H1 (cell line): Measurements from ENCODE around the gene CPT1A. TPM values are rescaled to one million over a fixed set of nuclear protein-coding genes. Genes with fewer than 3 reads are reported as not detected.

Experiments
- CHD1 ChIP-seq: IDR thresholded peaks from 2 replicates; pipeline ENCODE4 v1.6.1; 2012; ENCODE audit warnings: low read depth, low read length, improper control_type of control experiment
- EP300 ChIP-seq, 2 experiments: IDR thresholded peaks; 1 replicate in 1 of 2; 2 replicates in 1 of 2; pipeline ENCODE4 v1.6.1; 2011 to 2012; ENCODE audit warnings: low read depth in 2 of 2, low read length in 2 of 2, mild to moderate bottlenecking in 2 of 2, borderline replicate concordance in 1 of 2, inconsistent platforms in 1 of 2, moderate library complexity in 1 of 2
- FOSL1 ChIP-seq: IDR thresholded peaks from 2 replicates; pipeline ENCODE4 v1.6.1; 2011; ENCODE audit warnings: mild to moderate bottlenecking, low read depth, low read length, moderate library complexity; ENCODE audit not compliant: insufficient read depth
- NANOG ChIP-seq: IDR thresholded peaks from 2 replicates; pipeline ENCODE4 v1.6.1; 2011; ENCODE audit warnings: low read length, low read depth, mild to moderate bottlenecking, inconsistent platforms; ENCODE audit not compliant: insufficient read depth, poor library complexity, severe bottlenecking
- PHF8 ChIP-seq: fragments of 200-600 bp; sonication (generic); conservative IDR thresholded peaks from 2 replicates; pipeline ENCODE4 v1.7.1; 2012; ENCODE audit warnings: low read depth, mild to moderate bottlenecking, inconsistent platforms, low read length, moderate library complexity
- TEAD4 ChIP-seq: IDR thresholded peaks from 2 replicates; pipeline ENCODE4 v1.6.1; 2012; ENCODE audit warnings: low read depth, low read length, inconsistent platforms, mixed read lengths
- polyA plus RNA-seq, 7 experiments: library from polyadenylated mRNA; depleted of rRNA in 3 of 7; stranded (reverse) in 5 of 7; unstranded in 2 of 7; fragments of >200 nt in 5 of 7; fragments of 200-250 nt in 2 of 7; gene quantifications; 1 replicate in 5 of 7; 2 replicates in 1 of 7; 4 replicates in 1 of 7; pipeline versions ENCODE4 v1.2.1 to v1.2.3, GENCODE V29; 2011 to 2013; ENCODE audit warnings: missing spikeins in 2 of 7, mixed read lengths in 2 of 7
- total RNA-seq: library from RNA; stranded (reverse); fragmentation: NEBNext Ultra II Directional; extraction: Animal tissue kit (Norgen Biotek cat#: 25700); gene quantifications from 2 replicates; pipeline ENCODE4 v1.2.1, GENCODE V29; 2021

CPT1A gene
- total and polyA plus RNA-seq, 2 of the 8 experiments (the other 6 are each of a cell fraction or from before 2014, with no cell fraction given) = 2.9 to 12.2 TPM

DNA sequence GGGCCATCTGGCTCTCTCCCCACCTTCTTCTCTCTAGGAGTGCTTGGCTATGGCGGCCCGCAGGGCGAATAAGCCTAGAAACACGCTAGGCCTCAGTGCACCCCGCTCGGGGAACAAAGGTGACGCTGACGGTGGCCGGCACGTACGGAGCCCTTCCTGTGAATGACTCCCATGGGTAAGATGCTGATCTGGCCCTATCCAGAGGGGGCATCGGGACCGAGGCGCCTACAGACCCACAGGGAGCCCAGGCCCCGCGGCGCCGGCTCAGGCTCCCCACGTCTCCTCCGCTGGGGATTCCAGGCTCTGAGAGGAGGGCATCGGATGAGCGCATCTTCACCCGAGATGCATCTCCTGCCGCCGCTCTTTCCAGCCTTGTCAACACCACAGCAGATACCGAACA lies 59.0 kb downstream of the CPT1A start (continued):
- no peak for TF ChIP-seq CHD1
- no peak for TF ChIP-seq EP300 (IDR thresholded peaks at IDR 0.05; ENCODE audit: borderline replicate concordance in 1 of 2, low read depth in 2 of 2, low read length in 2 of 2)
- TF ChIP-seq TEAD4 = no peak
- TF ChIP-seq PHF8 = no peak
- TF ChIP-seq NANOG = no peak
- no peak for TF ChIP-seq FOSL1
